Kidney (tissue), 14 donors: Measurements from ENCODE around the gene DDX47. TPM values are rescaled to one million over a fixed set of nuclear protein-coding genes. Genes with fewer than 3 reads are reported as not detected.

Experiments
- DNase-seq, 5 donors: peaks; one replicate each; pipeline ENCODE4 v3.0.0-alpha.2; 2013 to 2020
- FAIRE-seq: peaks from 2 replicates; lab custom pipeline; 2012; peaks lifted over from hg19 to GRCh38; lab: Jason Lieb, UNC
- H3K27ac ChIP-seq, 2 donors: one replicate each; pipeline ENCODE4 v1.7.0; 2013; ENCODE audit warnings: low read depth in 2 of 2, low read length in 2 of 2, inconsistent platforms in 1 of 2
- H3K27me3 ChIP-seq: one replicate; pipeline ENCODE4 v1.7.1; 2013; ENCODE audit warnings: low read length, inconsistent platforms; ENCODE audit not compliant: control insufficient read depth, insufficient read depth
- H3K36me3 ChIP-seq, 3 donors: one replicate each; pipeline versions ENCODE4 v1.7.0 to v1.7.1; 2013; ENCODE audit warnings: low read length in 3 of 3, control low read depth in 1 of 3, inconsistent platforms in 1 of 3; ENCODE audit not compliant: insufficient read depth in 3 of 3, control insufficient read depth in 2 of 3
- H3K4me1 ChIP-seq, 3 donors: one replicate each; pipeline versions ENCODE4 v1.7.0 to v1.7.1; 2013; ENCODE audit warnings: low read length in 3 of 3, inconsistent platforms in 1 of 3, low read depth in 1 of 3; ENCODE audit not compliant: control insufficient read depth in 2 of 3, insufficient read depth in 2 of 3
- H3K4me3 ChIP-seq, 3 donors: one replicate each; pipeline versions ENCODE4 v1.7.0 to v1.8.1; 2013; ENCODE audit warnings: low read length in 3 of 3, control low read depth in 1 of 3, inconsistent platforms in 1 of 3
- H3K9ac ChIP-seq, 3 donors: one replicate each; pipeline versions ENCODE4 v1.7.0 to v1.7.1; 2013; ENCODE audit warnings: low read length in 3 of 3, control low read depth in 1 of 3, inconsistent platforms in 1 of 3
- H3K9me3 ChIP-seq, 3 donors: one replicate each; pipeline versions ENCODE4 v1.7.0 to v1.7.1; 2013; ENCODE audit warnings: low read length in 3 of 3, control low read depth in 1 of 3, inconsistent platforms in 1 of 3; ENCODE audit not compliant: control insufficient read depth in 2 of 3, insufficient read depth in 1 of 3
- CTCF ChIP-seq: IDR thresholded peaks from 3 replicates; pipeline ENCODE4 v1.5.1; 2012; ENCODE audit warnings: mild to moderate bottlenecking, moderate library complexity, borderline replicate concordance; ENCODE audit not compliant: insufficient read depth; ENCODE audit errors: extremely low read depth
- intact Hi-C: fragments of 100-400 bp; cut with DNase I; formaldehyde crosslinking; loops from one replicate; pipeline ENCODE4 v1.11.1; 2022
- polyA plus RNA-seq: library from polyadenylated mRNA; stranded (reverse); fragments of 350-450 nt; fragmentation: Illumina TruSeq; extraction: RNeasy Lipid Tissue Mini Kit (QIAGEN cat#74804); gene quantifications from one replicate; pipeline ENCODE4 v1.2.3, GENCODE V29; 2014; ENCODE audit warnings: low read depth, low replicate concordance; ENCODE audit not compliant: insufficient read depth
- total RNA-seq: library from RNA; stranded (reverse); fragmentation: NEBNext Ultra II Directional; extraction: Animal tissue kit (Norgen Biotek cat#: 25700); gene quantifications from one replicate; pipeline ENCODE4 v1.2.1, GENCODE V29; 2021
- donor health status: control.
- donor health status: control.
- donor health status: control.
- donor health status: control.
- donor health status: control.
- donor health status: DM: yes; HTN: yes; CAD: no.
- donor health status: Normal renal cell carcinoma (clear cell type).

DDX47 gene
- total and polyA plus RNA-seq, 2 donors from 2014 or later, result 35.1 to 50.9 TPM

DNA sequence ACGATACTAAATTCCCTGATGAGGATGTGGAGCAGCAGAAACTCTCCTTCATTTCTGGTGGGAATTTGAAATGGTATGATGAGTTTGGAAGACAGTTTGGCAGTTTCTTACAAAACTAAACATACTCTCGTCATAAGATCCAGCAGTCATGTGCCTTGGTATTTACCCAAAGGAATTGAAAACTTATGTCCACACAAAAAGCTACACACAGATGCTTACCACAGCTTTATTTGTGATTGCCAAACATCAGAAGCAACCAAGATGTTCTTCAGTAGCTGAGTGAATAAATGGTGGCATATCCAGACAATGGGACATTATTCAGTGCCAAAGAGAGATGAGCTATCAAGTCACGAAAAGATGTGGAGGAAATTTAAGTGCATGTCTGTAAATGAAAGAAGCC lies 38.4 kb upstream of the DDX47 start:
- TF ChIP-seq CTCF, result no peak
- Histone ChIP-seq H3K27me3 (no peaks in the 10 kb centered on the region), H3K27ac (no peak overlapping the region), H3K4me3 (no peak overlapping the region), H3K9ac (no peak overlapping the region), H3K4me1 (no peaks in the 10 kb centered on the region), H3K36me3 (no peaks in the 10 kb centered on the region), H3K9me3 (no peaks in the 10 kb centered on the region)
- DNase-seq (no peak), FAIRE-seq (no peak)
- intact Hi-C loops, result no loop called here

DNA sequence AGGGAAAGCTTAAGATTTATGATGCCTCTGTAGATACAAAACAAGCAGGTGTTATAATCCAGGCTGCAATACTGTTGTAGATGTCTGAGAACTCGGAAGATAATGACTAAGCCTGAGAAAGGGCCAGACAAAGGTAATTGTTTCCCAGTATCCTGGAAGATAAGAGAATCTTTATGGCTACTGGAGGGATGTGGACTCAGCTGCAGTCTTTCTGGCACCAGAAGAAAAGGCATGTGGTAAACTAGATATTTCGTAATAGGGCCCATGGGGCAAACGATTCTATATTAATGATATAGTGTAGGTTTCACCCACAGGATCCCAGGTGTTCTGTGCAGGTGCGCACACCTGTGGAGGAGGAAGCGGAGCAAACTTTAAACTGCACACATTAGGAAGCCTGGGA lies 36.9 kb upstream of the DDX47 start:
- no peak overlapping the region for H3K4me3 ChIP-seq
- intact Hi-C loops, result no loop called here
- no peak overlapping the region for H3K27ac ChIP-seq
- no peak for DNase-seq
- H3K27me3 ChIP-seq, result no peaks in the 10 kb centered on the region
- no peak for TF ChIP-seq CTCF
- no peaks in the 10 kb centered on the region for H3K9me3 ChIP-seq
- H3K4me1 ChIP-seq, result no peaks in the 10 kb centered on the region
- no peak overlapping the region for H3K9ac ChIP-seq
- no peaks in the 10 kb centered on the region for H3K36me3 ChIP-seq
- FAIRE-seq, result no peak

GRCh38 chr12:12777092-12777491 lies 36.1 kb upstream of the DDX47 start:
- TF ChIP-seq CTCF, result no peak
- Histone ChIP-seq H3K4me1 (no peaks in the 10 kb centered on the region), H3K27me3 (no peaks in the 10 kb centered on the region), H3K9me3 (no peaks in the 10 kb centered on the region), H3K36me3 (no peaks in the 10 kb centered on the region), H3K4me3 (no peak overlapping the region), H3K27ac (no peak overlapping the region), H3K9ac (no peak overlapping the region)
- DNase-seq (no peak), FAIRE-seq (no peak)
- intact Hi-C loops, result no loop called here

- no peaks in the 10 kb centered on the region for H3K36me3 ChIP-seq
- H3K4me3 ChIP-seq, result no peak overlapping the region
- intact Hi-C loops, result no loop called here
- DNase-seq, result no peak
- H3K9ac ChIP-seq, result no peak overlapping the region
- no peak overlapping the region for H3K27ac ChIP-seq
- no peaks in the 10 kb centered on the region for H3K9me3 ChIP-seq
- TF ChIP-seq CTCF, result no peak
- H3K4me1 ChIP-seq, result no peaks in the 10 kb centered on the region
- no peaks in the 10 kb centered on the region for H3K27me3 ChIP-seq
- FAIRE-seq, result no peak
Observed at GRCh38 chr12:12779007-12779406, 34.1 kb upstream of the DDX47 start.
